HepG2 (cell line): ENCODE results near the gene HNRNPA0. TPM values are rescaled to one million over a fixed set of nuclear protein-coding genes. Genes with fewer than 3 reads are reported as not detected.
A peak's percentile ranks its signal among the peaks of the same experiment; 100 is the strongest.

Experiments
- HOXA3 ChIP-seq: sonication (generic); formaldehyde crosslinking; IDR thresholded peaks from 2 replicates; pipeline ENCODE4 v1.5.0; 2020; ENCODE audit warnings: missing genetic modification reagents
- IRF1 ChIP-seq: sonication (generic); formaldehyde crosslinking; IDR thresholded peaks from 2 replicates; pipeline ENCODE4 v1.4.0; 2020; ENCODE audit warnings: low read depth, mild to moderate bottlenecking, missing genetic modification reagents
- RFX5 ChIP-seq: IDR thresholded peaks from 2 replicates; pipeline ENCODE4 v1.6.1; 2011; ENCODE audit warnings: low read depth, low read length, improper control_type of control experiment
- SMYD3 ChIP-seq: sonication (generic); formaldehyde crosslinking; IDR thresholded peaks from 2 replicates; pipeline ENCODE4 v1.8.1; 2023; ENCODE audit warnings: mild to moderate bottlenecking, missing genetic modification reagents
- ZBTB20 ChIP-seq: sonication (generic); formaldehyde crosslinking; IDR thresholded peaks from 2 replicates; pipeline ENCODE4 v1.8.1; 2023; ENCODE audit warnings: missing genetic modification reagents, low read depth, mild to moderate bottlenecking, borderline replicate concordance
- ZBTB21 ChIP-seq: sonication (generic); formaldehyde crosslinking; IDR thresholded peaks from 2 replicates; pipeline ENCODE4 v1.4.0; 2020; ENCODE audit warnings: missing genetic modification reagents
- ZBTB38 ChIP-seq: sonication (generic); formaldehyde crosslinking; IDR thresholded peaks from 2 replicates; pipeline ENCODE4 v1.5.1; 2020; ENCODE audit warnings: mild to moderate bottlenecking, missing genetic modification reagents
- ZMAT3 ChIP-seq: sonication (generic); formaldehyde crosslinking; conservative IDR thresholded peaks from 2 replicates; pipeline ENCODE4 v1.7.0; 2021; ENCODE audit warnings: missing genetic modification reagents
- ZSCAN9 ChIP-seq: IDR thresholded peaks from 2 replicates; pipeline ENCODE4 v1.6.1; 2016; ENCODE audit warnings: borderline replicate concordance
- polyA plus RNA-seq, 8 experiments: library from polyadenylated mRNA; depleted of rRNA in 3 of 8; stranded (reverse) in 7 of 8; unstranded in 1 of 8; fragments of >200 nt; fragmentation: Illumina TruSeq in 4 of 8; extraction: Trizol in 4 of 8; gene quantifications; 2 replicates each; pipeline versions ENCODE4 v1.2.1 to v1.2.3, GENCODE V29; 2011 to 2016; ENCODE audit warnings: low read depth in 4 of 8, missing spikeins in 1 of 8, mixed read lengths in 1 of 8; ENCODE audit not compliant: insufficient read depth in 1 of 8
- total RNA-seq, 5 experiments: library from RNA; depleted of rRNA; stranded (reverse); fragments of >200 nt; fragmentation: Illumina TruSeq; extraction: Trizol; gene quantifications; 2 replicates each; pipeline ENCODE4 v1.2.3, GENCODE V29; 2016; ENCODE audit warnings: low read depth in 1 of 5
- TF ChIP-seq, protein P1 (sequence below): sonication (generic); formaldehyde crosslinking; IDR thresholded peaks from 2 replicates; pipeline ENCODE4 v1.4.0; 2020; ENCODE audit warnings: mild to moderate bottlenecking, missing genetic modification reagents
- TF ChIP-seq, protein P2 (sequence below): sonication (generic); formaldehyde crosslinking; IDR thresholded peaks from 2 replicates; pipeline ENCODE4 v1.4.0; 2020; ENCODE audit warnings: missing genetic modification reagents
- TF ChIP-seq, protein P3 (sequence below): sonication (generic); formaldehyde crosslinking; IDR thresholded peaks from 2 replicates; pipeline ENCODE4 v1.9.0; 2022; ENCODE audit warnings: missing genetic modification reagents, mild to moderate bottlenecking, borderline replicate concordance
- TF ChIP-seq, protein P4 (sequence below): sonication (generic); formaldehyde crosslinking; IDR thresholded peaks from 2 replicates; pipeline ENCODE4 v1.8.0; 2022; ENCODE audit warnings: mild to moderate bottlenecking, missing genetic modification reagents; ENCODE audit not compliant: insufficient replicate concordance

HNRNPA0 gene
- total and polyA plus RNA-seq, 2 of the 13 experiments (the other 11 are each of a cell fraction or from before 2014, with no cell fraction given): 9.0 to 12.9 TPM

- TF ChIP-seq SMYD3 (CRISPR knock-in tag): no peak
- no peak for TF ChIP-seq ZSCAN9 (CRISPR knock-in tag)
- TF ChIP-seq, protein P1, sequence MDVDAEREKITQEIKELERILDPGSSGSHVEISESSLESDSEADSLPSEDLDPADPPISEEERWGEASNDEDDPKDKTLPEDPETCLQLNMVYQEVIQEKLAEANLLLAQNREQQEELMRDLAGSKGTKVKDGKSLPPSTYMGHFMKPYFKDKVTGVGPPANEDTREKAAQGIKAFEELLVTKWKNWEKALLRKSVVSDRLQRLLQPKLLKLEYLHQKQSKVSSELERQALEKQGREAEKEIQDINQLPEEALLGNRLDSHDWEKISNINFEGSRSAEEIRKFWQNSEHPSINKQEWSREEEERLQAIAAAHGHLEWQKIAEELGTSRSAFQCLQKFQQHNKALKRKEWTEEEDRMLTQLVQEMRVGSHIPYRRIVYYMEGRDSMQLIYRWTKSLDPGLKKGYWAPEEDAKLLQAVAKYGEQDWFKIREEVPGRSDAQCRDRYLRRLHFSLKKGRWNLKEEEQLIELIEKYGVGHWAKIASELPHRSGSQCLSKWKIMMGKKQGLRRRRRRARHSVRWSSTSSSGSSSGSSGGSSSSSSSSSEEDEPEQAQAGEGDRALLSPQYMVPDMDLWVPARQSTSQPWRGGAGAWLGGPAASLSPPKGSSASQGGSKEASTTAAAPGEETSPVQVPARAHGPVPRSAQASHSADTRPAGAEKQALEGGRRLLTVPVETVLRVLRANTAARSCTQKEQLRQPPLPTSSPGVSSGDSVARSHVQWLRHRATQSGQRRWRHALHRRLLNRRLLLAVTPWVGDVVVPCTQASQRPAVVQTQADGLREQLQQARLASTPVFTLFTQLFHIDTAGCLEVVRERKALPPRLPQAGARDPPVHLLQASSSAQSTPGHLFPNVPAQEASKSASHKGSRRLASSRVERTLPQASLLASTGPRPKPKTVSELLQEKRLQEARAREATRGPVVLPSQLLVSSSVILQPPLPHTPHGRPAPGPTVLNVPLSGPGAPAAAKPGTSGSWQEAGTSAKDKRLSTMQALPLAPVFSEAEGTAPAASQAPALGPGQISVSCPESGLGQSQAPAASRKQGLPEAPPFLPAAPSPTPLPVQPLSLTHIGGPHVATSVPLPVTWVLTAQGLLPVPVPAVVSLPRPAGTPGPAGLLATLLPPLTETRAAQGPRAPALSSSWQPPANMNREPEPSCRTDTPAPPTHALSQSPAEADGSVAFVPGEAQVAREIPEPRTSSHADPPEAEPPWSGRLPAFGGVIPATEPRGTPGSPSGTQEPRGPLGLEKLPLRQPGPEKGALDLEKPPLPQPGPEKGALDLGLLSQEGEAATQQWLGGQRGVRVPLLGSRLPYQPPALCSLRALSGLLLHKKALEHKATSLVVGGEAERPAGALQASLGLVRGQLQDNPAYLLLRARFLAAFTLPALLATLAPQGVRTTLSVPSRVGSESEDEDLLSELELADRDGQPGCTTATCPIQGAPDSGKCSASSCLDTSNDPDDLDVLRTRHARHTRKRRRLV (CRISPR knock-in tag): no peak
- no peak for TF ChIP-seq RFX5
- no peak for TF ChIP-seq IRF1 (CRISPR knock-in tag)
- TF ChIP-seq, protein P2, sequence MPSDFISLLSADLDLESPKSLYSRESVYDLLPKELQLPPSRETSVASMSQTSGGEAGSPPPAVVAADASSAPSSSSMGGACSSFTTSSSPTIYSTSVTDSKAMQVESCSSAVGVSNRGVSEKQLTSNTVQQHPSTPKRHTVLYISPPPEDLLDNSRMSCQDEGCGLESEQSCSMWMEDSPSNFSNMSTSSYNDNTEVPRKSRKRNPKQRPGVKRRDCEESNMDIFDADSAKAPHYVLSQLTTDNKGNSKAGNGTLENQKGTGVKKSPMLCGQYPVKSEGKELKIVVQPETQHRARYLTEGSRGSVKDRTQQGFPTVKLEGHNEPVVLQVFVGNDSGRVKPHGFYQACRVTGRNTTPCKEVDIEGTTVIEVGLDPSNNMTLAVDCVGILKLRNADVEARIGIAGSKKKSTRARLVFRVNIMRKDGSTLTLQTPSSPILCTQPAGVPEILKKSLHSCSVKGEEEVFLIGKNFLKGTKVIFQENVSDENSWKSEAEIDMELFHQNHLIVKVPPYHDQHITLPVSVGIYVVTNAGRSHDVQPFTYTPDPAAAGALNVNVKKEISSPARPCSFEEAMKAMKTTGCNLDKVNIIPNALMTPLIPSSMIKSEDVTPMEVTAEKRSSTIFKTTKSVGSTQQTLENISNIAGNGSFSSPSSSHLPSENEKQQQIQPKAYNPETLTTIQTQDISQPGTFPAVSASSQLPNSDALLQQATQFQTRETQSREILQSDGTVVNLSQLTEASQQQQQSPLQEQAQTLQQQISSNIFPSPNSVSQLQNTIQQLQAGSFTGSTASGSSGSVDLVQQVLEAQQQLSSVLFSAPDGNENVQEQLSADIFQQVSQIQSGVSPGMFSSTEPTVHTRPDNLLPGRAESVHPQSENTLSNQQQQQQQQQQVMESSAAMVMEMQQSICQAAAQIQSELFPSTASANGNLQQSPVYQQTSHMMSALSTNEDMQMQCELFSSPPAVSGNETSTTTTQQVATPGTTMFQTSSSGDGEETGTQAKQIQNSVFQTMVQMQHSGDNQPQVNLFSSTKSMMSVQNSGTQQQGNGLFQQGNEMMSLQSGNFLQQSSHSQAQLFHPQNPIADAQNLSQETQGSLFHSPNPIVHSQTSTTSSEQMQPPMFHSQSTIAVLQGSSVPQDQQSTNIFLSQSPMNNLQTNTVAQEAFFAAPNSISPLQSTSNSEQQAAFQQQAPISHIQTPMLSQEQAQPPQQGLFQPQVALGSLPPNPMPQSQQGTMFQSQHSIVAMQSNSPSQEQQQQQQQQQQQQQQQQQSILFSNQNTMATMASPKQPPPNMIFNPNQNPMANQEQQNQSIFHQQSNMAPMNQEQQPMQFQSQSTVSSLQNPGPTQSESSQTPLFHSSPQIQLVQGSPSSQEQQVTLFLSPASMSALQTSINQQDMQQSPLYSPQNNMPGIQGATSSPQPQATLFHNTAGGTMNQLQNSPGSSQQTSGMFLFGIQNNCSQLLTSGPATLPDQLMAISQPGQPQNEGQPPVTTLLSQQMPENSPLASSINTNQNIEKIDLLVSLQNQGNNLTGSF (CRISPR knock-in tag): no peak
- no peak for TF ChIP-seq ZBTB20
- TF ChIP-seq HOXA3 (CRISPR knock-in tag): 0 out of 2 replicates have a peak, but pooled peaks have one; percentile 16
- TF ChIP-seq ZBTB38: peak; percentile 96
- TF ChIP-seq, protein P3, sequence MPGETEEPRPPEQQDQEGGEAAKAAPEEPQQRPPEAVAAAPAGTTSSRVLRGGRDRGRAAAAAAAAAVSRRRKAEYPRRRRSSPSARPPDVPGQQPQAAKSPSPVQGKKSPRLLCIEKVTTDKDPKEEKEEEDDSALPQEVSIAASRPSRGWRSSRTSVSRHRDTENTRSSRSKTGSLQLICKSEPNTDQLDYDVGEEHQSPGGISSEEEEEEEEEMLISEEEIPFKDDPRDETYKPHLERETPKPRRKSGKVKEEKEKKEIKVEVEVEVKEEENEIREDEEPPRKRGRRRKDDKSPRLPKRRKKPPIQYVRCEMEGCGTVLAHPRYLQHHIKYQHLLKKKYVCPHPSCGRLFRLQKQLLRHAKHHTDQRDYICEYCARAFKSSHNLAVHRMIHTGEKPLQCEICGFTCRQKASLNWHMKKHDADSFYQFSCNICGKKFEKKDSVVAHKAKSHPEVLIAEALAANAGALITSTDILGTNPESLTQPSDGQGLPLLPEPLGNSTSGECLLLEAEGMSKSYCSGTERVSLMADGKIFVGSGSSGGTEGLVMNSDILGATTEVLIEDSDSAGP: no peak; the same call in 1 of the 2 replicates
- TF ChIP-seq ZBTB21: no peak
- TF ChIP-seq, protein P4, sequence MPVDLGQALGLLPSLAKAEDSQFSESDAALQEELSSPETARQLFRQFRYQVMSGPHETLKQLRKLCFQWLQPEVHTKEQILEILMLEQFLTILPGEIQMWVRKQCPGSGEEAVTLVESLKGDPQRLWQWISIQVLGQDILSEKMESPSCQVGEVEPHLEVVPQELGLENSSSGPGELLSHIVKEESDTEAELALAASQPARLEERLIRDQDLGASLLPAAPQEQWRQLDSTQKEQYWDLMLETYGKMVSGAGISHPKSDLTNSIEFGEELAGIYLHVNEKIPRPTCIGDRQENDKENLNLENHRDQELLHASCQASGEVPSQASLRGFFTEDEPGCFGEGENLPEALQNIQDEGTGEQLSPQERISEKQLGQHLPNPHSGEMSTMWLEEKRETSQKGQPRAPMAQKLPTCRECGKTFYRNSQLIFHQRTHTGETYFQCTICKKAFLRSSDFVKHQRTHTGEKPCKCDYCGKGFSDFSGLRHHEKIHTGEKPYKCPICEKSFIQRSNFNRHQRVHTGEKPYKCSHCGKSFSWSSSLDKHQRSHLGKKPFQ (CRISPR knock-in tag): no peak
- TF ChIP-seq ZMAT3: no peak; the same call in 1 of the 2 replicates
Measured at GRCh38 chr5:137754961-137755762, 999 bp upstream of the HNRNPA0 start (continued).
